Liver (tissue), 9 donors: ENCODE measurements around the gene ALDH8A1. TPM values are rescaled to one million over a fixed set of nuclear protein-coding genes. Genes with fewer than 3 reads are reported as not detected.

Experiments used
- DNase-seq: peaks from one replicate; pipeline ENCODE4 v3.0.0-alpha.2; 2017; ENCODE audit warnings: low spot score
- H3K27ac ChIP-seq, 2 donors: one replicate each; pipeline ENCODE4 v1.7.0; 2013; ENCODE audit warnings: inconsistent platforms in 2 of 2, low read length in 2 of 2, control low read depth in 1 of 2, low read depth in 1 of 2, mild to moderate bottlenecking in 1 of 2
- H3K27me3 ChIP-seq, 4 donors: one replicate each; pipeline versions ENCODE4 v1.6.1 to v1.7.0; 2013; ENCODE audit warnings: low read length in 3 of 4, inconsistent platforms in 1 of 4, mild to moderate bottlenecking in 1 of 4, moderate library complexity in 1 of 4; ENCODE audit not compliant: control insufficient read depth in 4 of 4, insufficient read depth in 4 of 4
- H3K36me3 ChIP-seq, 4 donors: one replicate each; pipeline versions ENCODE4 v1.6.1 to v1.7.0; 2013; ENCODE audit warnings: low read length in 3 of 4, mild to moderate bottlenecking in 3 of 4, low read depth in 1 of 4, moderate library complexity in 1 of 4; ENCODE audit not compliant: control insufficient read depth in 4 of 4, insufficient read depth in 3 of 4
- H3K4me1 ChIP-seq, 4 donors: one replicate each; pipeline versions ENCODE4 v1.6.1 to v1.7.0; 2013; ENCODE audit warnings: low read length in 3 of 4, mild to moderate bottlenecking in 3 of 4, moderate library complexity in 1 of 4; ENCODE audit not compliant: control insufficient read depth in 4 of 4, insufficient read depth in 4 of 4
- H3K4me3 ChIP-seq, 3 donors: one replicate each; pipeline versions ENCODE4 v1.6.1 to v1.7.0; 2013; ENCODE audit warnings: low read length in 3 of 3, control low read depth in 1 of 3, low read depth in 1 of 3, mild to moderate bottlenecking in 1 of 3
- H3K9ac ChIP-seq, 2 donors: one replicate each; pipeline ENCODE4 v1.7.0; 2013; ENCODE audit warnings: low read length in 2 of 2, mild to moderate bottlenecking in 2 of 2, moderate library complexity in 2 of 2, control low read depth in 1 of 2, low read depth in 1 of 2
- H3K9me3 ChIP-seq, 4 donors: one replicate each; pipeline versions ENCODE4 v1.6.1 to v1.7.0; 2013; ENCODE audit warnings: low read length in 3 of 4; ENCODE audit not compliant: control insufficient read depth in 4 of 4
- EGR1 ChIP-seq, 2 donors: IDR thresholded peaks; 2 replicates each; pipeline ENCODE4 v1.6.1; 2016 to 2018; ENCODE audit warnings: antibody characterized with exemption in 2 of 2, low read depth in 2 of 2
- FOXA1 ChIP-seq: IDR thresholded peaks from 2 replicates; pipeline ENCODE4 v1.6.1; 2016; ENCODE audit warnings: antibody characterized with exemption
- FOXA2 ChIP-seq: IDR thresholded peaks from 2 replicates; pipeline ENCODE4 v1.6.1; 2016; ENCODE audit warnings: antibody characterized with exemption
- GABPA ChIP-seq, 2 donors: IDR thresholded peaks in 1 of 2; conservative IDR thresholded peaks in 1 of 2; 2 replicates each; pipeline ENCODE4 v1.6.1; 2016; ENCODE audit warnings: antibody characterized with exemption in 2 of 2, mild to moderate bottlenecking in 1 of 2, moderate library complexity in 1 of 2
- HNF4A ChIP-seq, 2 donors: conservative IDR thresholded peaks; 2 replicates each; pipeline ENCODE4 v1.6.1; 2016; ENCODE audit warnings: antibody characterized with exemption in 2 of 2, mild to moderate bottlenecking in 2 of 2
- HNF4G ChIP-seq: IDR thresholded peaks from 2 replicates; pipeline ENCODE4 v1.6.1; 2016; ENCODE audit warnings: antibody characterized with exemption
- JUND ChIP-seq, 2 donors: IDR thresholded peaks; 2 replicates each; pipeline ENCODE4 v1.6.1; 2016; ENCODE audit warnings: antibody characterized with exemption in 2 of 2
- MAX ChIP-seq: IDR thresholded peaks from 2 replicates; pipeline ENCODE4 v1.6.1; 2016; ENCODE audit warnings: antibody characterized with exemption
- NR2F2 ChIP-seq: IDR thresholded peaks from 2 replicates; pipeline ENCODE4 v1.6.1; 2016; ENCODE audit warnings: antibody characterized with exemption
- RAD21 ChIP-seq, 2 donors: IDR thresholded peaks; 2 replicates each; pipeline ENCODE4 v1.6.1; 2016; ENCODE audit warnings: antibody characterized with exemption in 2 of 2, mild to moderate bottlenecking in 2 of 2
- REST ChIP-seq: IDR thresholded peaks from 2 replicates; pipeline ENCODE4 v1.6.1; 2016; ENCODE audit warnings: antibody characterized with exemption, mild to moderate bottlenecking
- RXRA ChIP-seq, 2 donors: IDR thresholded peaks; 2 replicates each; pipeline ENCODE4 v1.6.1; 2017 to 2018; ENCODE audit warnings: antibody characterized with exemption in 2 of 2, mild to moderate bottlenecking in 1 of 2
- SP1 ChIP-seq: IDR thresholded peaks from 2 replicates; pipeline ENCODE4 v1.6.1; 2018; ENCODE audit warnings: antibody characterized with exemption, mild to moderate bottlenecking
- TAF1 ChIP-seq: conservative IDR thresholded peaks from 2 replicates; pipeline ENCODE4 v1.6.1; 2016; ENCODE audit warnings: antibody characterized with exemption, mild to moderate bottlenecking
- YY1 ChIP-seq: IDR thresholded peaks from 2 replicates; pipeline ENCODE4 v1.6.1; 2016; ENCODE audit warnings: antibody characterized with exemption, mild to moderate bottlenecking
- ZBTB33 ChIP-seq: IDR thresholded peaks from 2 replicates; pipeline ENCODE4 v1.6.1; 2016; ENCODE audit warnings: antibody characterized with exemption
- polyA plus RNA-seq, 2 donors: library from polyadenylated mRNA; stranded (reverse) in 1 of 2; unstranded in 1 of 2; fragments of 200-250 nt in 1 of 2; fragments of >200 nt in 1 of 2; fragmentation: Nextera tagmentation in 1 of 2; extraction: Ambion mirVana in 1 of 2; gene quantifications; one replicate each; pipeline versions ENCODE4 v1.2.1 to v1.2.3, GENCODE V29; 2013 to 2015
- total RNA-seq, 2 donors: library from RNA; depleted of rRNA; stranded (reverse); fragments of >200 nt; gene quantifications; one replicate each; pipeline ENCODE4 v1.2.3, GENCODE V29; 2014
- TF ChIP-seq, protein P1 (sequence below): fragments of 150-350 bp; IDR thresholded peaks from 2 replicates; pipeline ENCODE4 v1.5.1; 2017; ENCODE audit warnings: improper control_type of control experiment, low read depth, low read length; ENCODE audit not compliant: missing input control
- TF ChIP-seq, protein P2 (sequence below): IDR thresholded peaks from 2 replicates; pipeline ENCODE4 v1.6.1; 2016; ENCODE audit warnings: antibody characterized with exemption
- donor health status: healthy.
- donor health status: healthy.
- donor health status: healthy.
- donor health status: healthy.
- donor health status: healthy.

The ALDH8A1 gene
- total and polyA plus RNA-seq, 4 donors = 73.0 to 255 (median 107) TPM

- no peak for TF ChIP-seq TAF1
- TF ChIP-seq GABPA (IDR thresholded peaks at IDR 0.05 in 1 of 2, conservative IDR thresholded peaks at IDR 0.05 in 1 of 2) = no peak
- TF ChIP-seq EGR1 (IDR thresholded peaks at IDR 0.05; ENCODE audit: low read depth in 2 of 2) = no peak
- TF ChIP-seq REST = no peak
- TF ChIP-seq HNF4A (conservative IDR thresholded peaks at IDR 0.05) = no peak
- no peak for TF ChIP-seq NR2F2
- no peak for TF ChIP-seq HNF4G
- TF ChIP-seq, protein P1, sequence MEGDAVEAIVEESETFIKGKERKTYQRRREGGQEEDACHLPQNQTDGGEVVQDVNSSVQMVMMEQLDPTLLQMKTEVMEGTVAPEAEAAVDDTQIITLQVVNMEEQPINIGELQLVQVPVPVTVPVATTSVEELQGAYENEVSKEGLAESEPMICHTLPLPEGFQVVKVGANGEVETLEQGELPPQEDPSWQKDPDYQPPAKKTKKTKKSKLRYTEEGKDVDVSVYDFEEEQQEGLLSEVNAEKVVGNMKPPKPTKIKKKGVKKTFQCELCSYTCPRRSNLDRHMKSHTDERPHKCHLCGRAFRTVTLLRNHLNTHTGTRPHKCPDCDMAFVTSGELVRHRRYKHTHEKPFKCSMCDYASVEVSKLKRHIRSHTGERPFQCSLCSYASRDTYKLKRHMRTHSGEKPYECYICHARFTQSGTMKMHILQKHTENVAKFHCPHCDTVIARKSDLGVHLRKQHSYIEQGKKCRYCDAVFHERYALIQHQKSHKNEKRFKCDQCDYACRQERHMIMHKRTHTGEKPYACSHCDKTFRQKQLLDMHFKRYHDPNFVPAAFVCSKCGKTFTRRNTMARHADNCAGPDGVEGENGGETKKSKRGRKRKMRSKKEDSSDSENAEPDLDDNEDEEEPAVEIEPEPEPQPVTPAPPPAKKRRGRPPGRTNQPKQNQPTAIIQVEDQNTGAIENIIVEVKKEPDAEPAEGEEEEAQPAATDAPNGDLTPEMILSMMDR = no peak
- TF ChIP-seq, protein P2, sequence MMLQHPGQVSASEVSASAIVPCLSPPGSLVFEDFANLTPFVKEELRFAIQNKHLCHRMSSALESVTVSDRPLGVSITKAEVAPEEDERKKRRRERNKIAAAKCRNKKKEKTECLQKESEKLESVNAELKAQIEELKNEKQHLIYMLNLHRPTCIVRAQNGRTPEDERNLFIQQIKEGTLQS = no peak
- no peak for TF ChIP-seq RAD21 (IDR thresholded peaks at IDR 0.05)
- TF ChIP-seq JUND (IDR thresholded peaks at IDR 0.05) = no peak
- TF ChIP-seq YY1 = no peak
- TF ChIP-seq RXRA (IDR thresholded peaks at IDR 0.05) = no peak
- no peak for TF ChIP-seq FOXA1
- no peak for TF ChIP-seq SP1
- TF ChIP-seq MAX = no peak
- TF ChIP-seq FOXA2 = no peak
- no peak for TF ChIP-seq ZBTB33
- DNase-seq = no peak
- Histone ChIP-seq H3K27me3 (no peaks in the 10 kb centered on the region), H3K4me3 (no peak overlapping the region), H3K4me1 (no peaks in the 10 kb centered on the region), H3K36me3 (peaks cover 4 to 25% (median 12%) of the 10 kb centered on the region in 4 donors), H3K27ac (no peak overlapping the region), H3K9ac (no peak overlapping the region), H3K9me3 (no peaks in the 10 kb centered on the region)
These were observed 12.5 kb upstream of the ALDH8A1 start for GRCh38 chr6:134962421-134962820.
